GM18868 (cell line): Measurements from ENCODE around the gene ASPDH.

Source experiments
- ATAC-seq: cut with Tn5 transposase; IDR thresholded peaks from one replicate; pipeline ENCODE4 v1.9.1; 2021; ENCODE audit warnings: mild to moderate bottlenecking, moderate library complexity; ENCODE audit not compliant: unreplicated experiment

ASPDH gene

DNA sequence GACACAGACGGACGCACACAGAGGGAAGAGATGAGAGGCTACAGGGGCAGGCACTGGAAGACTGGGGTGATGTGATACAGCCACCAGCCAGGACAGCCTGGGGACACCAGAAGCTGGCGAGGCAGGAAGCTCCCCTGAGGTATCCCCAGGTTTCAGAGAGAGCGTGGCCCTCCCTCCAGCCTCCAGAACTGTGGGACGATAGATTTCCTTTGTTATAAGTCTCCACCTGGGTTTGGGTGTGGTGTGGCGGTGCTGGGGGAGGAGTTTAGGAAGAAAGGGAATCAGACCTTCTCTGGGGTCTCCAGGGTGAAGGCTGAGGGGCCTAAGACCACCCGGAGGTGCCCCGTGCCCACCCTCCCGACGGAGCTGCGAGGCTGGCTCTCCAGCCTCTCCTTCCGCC, 2.7 kb upstream of the ASPDH start:
- no peak for ATAC-seq

DNA sequence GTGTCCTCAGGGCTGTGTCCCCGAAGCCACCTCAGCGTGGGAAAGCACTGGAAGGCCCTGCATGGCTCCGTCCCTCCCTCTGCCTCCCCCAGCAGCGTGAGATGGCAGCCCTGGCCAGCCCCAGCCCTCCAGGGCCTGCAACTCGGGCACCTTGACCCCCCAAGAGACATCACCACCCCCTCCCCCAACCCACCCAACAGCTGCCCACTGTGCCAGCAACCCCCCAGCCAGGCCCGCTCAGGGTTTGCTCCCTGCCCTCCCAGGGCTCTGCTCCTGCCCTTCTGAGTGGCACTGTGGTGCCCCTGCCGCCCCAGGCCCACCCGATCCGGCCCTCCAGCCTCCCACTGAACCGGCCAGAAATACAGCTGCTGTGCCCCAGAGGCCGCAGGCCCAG, 1.5 kb upstream of the ASPDH start:
- no peak for ATAC-seq

DNA sequence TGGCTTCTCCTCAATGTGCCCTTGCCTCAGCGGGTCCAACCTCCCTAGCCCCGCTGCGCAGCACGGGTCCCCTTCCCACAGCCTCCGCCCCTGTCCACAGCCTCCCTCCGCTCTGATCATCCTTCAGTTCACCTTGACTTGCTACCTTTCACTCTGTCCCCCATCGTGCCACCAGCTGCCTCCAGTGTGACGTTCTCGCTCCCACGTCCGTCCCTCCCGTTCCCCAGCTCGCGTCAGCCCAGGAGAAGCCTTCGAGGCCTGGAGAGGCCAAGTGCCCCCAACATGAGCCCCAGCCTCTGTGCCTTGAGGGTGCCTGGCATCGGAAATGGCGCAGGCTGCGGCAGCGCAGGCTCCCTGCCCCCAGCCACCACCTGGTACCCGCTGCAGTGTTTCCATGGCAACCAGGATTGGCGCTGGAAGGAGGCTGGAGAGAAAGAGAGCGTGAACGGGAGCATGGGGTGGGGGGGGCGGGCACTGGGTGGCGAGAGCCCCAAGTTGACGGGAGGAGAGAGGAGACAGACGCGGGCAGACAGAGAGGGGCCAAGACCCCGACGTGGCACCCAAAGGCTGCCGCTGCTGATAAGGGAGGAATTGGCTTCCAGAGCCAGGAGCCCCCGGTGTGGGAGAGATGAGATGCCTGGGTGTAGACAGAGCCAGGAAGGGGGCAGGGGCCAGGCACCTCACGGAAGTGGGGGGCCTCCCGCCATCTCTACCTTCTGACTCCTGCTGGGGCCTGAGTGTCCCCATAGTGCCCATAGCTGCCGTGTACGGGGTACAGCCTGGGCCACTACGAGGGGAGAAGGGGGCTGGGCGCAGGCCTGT, 844 bp upstream of the ASPDH start:
- no peak for ATAC-seq

DNA sequence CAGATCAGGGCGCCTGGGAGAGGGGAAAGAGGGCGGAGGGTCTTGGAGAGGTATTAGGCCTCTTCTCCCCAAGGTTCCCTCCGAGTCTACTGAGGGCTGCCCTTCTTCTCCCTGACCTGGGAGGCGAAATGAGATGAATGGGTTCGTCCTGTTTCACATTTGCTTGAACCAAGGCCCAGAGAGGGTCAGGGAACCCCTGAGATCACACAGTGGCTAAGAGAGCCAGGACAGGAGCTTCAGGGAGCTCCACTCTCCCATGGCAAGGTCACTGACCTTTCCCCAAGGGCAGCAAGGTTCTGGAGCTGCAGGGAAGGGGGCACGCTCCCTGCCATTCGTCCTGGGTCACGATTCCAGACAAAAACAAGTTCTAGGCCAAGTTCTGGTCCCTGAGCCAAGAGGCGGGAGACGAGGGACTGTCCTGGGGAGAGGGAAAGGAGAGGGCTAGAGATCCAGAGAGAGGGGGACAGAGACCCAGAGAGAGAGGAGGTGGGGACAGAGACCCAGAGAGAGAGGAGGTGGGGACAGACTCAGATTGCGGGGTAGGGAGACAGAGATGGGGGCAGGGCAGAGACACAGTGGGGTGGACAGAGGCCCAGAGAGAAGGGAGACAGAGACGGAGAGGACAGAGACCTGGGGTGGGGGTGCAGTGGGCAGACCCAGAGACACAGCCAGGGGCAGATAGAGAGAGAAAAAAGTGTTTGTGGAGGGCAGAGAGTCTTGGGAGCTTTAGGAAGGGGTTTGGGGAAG, 541 bp downstream of the ASPDH start:
- no peak for ATAC-seq

DNA sequence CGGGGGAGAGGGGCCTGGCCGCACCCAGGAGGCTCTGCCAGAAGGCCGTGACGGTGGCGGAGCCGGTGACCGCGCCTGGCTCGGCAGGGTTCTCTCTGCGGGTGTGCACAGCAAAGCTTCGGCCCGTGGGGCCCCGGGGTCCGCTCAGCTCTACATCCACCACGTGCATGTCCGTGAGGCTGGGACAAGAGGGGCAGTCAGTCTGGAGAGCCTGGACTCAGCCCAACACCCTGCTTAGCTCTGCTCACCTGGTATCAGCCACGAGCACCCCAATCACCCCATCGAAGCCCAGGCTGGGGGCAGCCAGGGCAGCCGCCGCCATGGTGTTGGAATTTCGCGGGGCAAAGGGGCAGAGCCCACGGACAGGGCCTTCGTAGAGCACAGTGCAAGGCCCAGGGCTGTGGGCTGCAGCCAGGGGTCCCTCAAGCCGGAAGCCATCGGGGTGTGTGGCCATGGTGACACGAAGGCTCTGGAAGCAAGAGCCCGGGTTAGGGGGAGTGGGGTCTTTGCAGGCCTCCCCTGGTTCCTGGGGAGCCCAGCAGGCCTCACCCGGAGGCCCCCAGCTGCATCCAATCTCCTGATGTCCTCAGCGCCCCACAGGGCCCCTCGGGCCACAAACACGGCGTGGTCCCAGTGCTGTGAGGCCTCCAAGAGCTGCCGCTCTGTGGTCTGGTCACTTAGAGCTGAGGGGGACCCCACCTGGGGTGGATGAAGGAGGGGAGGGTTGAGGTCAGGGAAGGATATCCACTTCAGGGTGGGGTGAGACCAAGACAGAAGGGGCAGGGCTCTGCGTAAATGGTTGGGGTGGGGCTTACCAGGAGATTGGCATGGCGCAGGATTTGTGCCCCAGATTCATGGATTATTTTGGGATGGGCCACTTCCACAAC, 1.4 kb downstream of the ASPDH start:
- no peak for ATAC-seq

DNA sequence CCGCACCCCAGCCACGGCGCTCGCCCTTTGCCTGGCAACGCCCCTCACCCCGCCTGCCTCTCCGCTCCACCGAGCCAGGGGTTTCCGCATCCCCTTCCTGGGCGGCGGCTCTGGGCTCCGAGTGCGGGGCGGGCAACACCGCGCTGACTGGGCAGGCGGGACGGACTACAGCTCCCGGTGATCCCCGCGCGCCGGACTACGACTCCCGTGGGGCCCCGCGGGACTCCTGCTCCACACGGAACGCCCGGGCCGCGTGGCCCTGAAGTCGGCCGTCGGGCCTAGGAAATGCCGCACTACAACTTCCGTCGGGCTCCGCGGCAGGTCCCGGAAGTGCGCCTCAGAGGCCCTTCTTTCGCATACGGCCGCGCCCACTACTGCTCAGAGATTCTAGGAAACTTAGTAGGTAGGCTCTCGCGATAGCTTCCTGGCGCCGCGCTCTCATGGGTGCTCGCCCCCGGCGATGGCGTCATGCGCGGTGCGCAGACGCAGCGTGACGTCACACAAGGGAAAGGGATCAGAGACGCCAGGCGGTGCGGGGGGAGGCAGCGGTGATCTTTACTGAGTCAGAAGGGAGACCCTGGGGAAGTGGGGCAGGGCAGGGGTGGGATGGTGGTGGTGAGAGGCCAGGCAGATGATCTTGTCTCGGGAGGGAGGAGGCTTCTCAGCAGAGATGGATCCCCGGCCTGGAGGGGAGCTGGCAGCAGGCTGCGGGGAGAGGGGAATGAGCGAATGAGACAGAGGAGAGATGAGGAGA, 2.5 kb downstream of the ASPDH start, which contains the start of gene JOSD2:
JOSD2 (minus strand) TSS at position 123 of the 754 bp plus-strand sequence. CDS start 760 bp downstream, outside the sequence.
- peak; percentile 81 for ATAC-seq

DNA sequence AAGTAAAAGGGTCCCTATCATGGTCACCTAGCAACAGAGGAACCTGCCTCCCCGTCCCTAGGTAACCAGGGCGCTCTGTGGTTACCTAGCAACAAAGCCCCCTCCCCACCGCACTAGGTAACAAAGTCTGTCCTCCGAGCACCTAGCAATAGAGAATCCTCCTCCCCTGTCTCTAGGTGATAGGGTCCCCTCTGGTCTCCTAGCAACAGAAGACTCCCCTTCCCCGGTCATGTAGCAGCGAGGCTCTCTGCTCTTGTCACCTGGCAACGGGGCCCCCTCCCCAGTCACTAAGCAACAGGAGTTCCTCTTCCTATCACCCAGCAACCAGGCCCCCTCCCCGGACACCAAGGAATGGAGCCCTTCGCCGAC, 3.0 kb downstream of the ASPDH start:
- peak; percentile 29 for ATAC-seq

DNA sequence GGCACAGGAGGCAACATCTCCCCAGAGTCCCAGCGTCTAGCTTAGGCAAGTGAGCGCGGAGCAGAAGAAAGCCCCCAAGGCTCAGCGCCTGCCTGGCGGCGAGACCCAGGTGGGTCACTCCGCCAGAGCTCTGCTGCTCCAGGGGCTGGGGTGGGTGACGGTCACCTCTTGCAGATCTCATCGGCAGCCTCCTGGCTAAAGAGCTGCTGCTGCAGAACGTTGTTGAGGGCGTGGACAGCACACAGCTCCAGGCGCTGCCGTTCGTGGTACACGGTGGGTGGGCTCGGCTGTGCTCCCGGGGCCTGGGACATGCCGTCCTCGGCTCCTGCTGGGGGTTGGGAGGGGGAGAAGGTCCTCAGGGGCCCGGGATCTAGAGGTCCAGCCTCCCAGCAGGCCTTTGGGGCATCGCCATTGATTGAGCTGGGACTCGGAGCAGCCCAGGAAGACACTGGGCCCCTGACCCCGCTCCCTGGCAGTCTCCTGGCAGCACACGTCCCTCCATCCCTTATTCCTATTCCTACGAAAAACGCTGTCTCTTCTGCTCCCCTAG, 3.5 kb downstream of the ASPDH start:
- no peak for ATAC-seq

DNA sequence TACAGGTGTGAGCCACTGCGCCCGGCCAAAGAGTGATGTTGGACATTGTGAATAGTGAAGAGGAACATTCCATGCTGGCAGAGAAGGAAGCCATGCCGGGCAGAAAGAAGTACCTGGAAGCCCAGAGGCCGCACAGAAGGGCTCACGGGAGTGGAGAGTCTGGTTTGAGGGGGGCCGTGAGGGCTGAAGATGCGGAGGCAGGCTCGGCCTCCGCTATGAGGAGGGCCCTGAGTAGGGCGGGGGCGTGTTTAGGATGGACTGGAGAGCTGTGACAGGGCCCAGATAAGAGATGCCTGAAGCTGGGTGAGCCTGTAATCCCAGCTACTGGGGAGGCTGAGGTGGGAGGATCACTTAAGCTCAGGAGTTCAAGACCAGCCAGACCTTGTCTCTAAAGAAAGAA, 4.3 kb downstream of the ASPDH start:
- no peak for ATAC-seq

DNA sequence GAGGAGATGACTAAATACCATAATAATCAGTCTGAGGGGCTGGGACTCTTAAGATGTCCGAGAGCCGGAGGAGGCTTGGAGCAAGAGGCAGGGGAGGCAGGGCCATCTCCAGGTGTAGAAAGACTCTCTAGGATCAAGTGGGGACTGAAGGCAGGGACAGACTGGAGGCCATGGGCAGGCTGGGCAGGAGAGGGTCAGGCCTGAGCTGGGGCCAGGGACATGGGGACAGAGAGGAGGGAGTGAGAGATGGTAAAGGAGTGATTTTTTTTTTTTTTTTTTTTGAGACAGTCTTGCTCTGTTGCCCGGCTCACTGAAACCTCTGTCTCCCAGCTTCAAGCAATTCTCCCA, 4.9 kb downstream of the ASPDH start:
- no peak for ATAC-seq

DNA sequence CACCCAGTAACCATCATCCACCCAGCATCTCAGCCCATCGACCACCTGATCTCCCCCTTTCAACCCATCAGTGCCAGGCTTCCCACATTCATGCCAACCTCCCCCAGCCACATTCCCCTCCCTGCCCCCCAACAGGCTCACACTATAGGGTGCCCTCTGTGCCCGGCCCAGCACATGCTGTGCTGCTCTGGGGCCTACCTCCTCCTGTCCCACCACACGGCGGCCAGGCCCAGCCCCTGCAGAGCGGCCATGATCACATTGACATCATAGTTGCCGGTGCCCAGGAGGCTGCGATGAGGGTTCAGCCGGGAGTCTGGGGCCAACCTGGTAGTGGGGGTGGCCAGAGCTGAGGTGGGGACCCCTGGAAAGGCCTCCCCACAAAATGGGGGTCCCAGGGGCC, 6.3 kb downstream of the ASPDH start:
- no peak for ATAC-seq

DNA sequence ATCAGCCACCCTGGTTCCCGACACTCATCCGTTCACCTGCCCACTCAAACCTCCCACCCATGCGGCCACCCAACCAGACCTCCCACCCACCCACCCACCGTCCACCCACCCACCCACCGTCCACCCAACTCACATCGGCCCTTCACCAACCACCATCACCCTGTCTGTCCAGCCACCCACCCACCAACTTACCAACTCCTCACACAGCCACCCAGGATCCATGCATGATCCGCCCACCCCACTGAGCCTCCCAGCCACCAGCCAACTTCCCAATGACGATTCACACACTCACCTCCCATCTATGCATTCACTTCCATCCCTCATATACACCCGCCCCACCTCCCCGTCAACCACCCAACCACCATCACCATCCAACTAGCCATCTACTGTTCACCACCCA, 7.0 kb downstream of the ASPDH start:
- ATAC-seq = no peak

DNA sequence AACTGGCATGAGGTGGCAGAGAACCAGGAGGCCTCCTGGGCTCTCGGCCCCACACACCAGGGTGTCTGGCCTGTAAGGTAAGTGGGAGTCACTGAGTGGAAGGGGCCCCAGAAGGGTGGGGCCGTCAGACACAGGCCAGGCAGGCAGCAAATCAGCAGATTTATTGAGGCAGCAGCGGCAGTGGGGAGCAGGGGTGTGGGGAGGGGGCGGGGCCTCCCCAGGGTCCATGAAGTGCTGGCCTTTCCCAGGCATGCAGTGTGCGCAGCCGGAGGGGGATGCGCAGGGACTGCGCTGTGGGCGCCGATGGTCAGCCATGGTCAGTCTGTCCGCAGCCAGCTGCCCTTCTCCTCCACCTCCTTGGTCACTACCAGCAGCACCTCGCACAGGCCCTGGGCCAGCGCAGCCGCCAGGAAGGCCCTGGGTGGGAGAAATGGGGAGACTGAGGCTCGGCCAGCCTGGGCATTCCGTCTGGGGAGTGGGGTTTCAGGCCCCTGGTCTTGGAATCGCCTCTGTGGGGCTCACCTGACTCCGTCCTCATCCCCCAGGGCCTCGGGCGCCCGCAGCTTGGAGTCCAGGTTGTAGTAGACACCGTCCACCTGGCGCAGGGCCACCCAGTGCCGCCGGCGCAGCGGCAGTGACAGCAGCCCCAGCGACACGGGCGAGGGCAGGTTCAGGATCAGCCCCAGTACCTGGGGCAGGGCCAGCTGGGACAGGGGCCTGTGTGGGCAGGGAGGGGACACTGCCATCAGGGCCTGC, 7.7 kb downstream of the ASPDH start:
- no peak for ATAC-seq

DNA sequence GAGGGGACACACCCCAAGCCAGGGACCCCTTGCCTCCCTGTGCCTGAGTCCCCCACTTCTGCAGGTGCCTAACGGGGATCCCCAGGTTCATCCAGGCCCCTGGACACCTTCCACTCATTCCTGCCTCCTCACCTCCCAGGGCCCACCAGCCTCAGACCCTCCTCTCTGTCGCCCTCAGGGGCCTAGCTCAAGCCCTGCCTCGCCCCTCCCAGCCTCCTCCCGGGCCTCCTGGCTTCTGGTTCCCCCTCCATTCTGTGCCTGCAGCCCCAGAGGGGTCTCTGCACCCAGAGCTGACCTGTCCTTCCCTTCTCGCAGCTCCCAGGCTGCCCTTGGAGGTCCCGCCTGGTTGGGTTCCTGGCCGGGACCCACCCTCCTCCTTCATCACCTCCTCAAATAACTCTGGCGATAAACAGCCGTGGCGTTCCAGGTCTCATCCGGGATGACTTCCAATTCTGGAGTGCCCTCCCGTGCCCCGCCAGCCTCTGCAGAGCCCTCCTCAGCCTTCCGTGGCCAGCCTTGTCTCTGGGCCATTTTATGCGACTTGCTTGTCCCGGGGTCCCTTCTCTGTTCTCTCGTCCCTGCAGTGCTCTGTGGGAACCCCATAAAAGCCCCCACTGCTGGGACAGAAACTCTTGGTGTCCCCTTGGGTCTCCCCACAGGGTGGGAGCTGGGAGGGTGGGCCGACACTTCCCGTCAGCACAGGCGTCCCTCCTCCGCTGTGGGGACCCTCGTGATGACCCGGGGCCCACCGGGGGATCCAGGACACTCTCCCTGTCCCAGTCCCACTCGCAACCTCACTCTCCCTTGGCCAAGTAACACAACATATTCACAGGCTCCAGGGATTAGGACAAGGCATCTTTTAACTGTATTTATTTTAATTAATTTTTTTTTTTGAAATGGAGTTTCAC, 11.9 kb downstream of the ASPDH start:
- no peak for ATAC-seq

DNA sequence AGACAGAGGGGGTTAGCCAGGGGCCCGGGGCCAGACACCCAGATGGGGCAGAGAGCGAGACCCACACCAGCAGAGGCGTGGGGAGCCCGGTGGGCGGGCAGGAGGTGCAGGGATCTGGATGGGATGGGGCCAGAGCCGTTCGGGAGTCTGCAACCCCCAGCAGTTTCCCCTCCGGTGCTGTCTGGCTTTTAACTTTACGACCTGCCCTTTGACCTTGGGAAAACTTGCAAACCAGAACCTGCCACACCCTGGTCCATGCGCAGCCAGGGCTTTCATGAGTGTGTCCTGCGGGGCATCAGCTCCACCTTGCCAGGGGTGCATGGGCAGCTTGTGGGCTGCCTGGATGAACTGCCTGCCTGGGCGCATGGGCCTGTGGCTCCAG, 12.5 kb downstream of the ASPDH start:
- no peak for ATAC-seq

DNA sequence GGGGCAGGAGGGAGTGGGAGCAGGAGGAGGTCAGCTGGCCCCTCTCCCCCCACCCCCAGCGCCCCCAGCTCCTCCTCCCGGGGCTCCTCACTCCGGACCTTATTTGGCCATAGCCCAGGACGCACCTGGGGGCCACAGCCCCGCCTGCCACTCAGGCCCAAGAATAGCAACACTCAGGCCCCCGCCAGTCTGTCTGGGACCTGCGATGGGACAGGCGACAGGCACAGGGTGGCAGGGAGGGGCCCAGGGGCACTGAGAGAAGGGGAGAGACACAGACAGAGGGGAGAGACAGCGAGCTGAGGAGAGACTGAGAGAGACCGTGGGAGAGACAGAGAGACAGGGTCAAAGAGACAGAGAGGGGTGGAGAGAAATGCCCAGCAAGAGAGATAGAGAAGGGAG, 13.0 kb downstream of the ASPDH start:
- ATAC-seq = no peak

DNA sequence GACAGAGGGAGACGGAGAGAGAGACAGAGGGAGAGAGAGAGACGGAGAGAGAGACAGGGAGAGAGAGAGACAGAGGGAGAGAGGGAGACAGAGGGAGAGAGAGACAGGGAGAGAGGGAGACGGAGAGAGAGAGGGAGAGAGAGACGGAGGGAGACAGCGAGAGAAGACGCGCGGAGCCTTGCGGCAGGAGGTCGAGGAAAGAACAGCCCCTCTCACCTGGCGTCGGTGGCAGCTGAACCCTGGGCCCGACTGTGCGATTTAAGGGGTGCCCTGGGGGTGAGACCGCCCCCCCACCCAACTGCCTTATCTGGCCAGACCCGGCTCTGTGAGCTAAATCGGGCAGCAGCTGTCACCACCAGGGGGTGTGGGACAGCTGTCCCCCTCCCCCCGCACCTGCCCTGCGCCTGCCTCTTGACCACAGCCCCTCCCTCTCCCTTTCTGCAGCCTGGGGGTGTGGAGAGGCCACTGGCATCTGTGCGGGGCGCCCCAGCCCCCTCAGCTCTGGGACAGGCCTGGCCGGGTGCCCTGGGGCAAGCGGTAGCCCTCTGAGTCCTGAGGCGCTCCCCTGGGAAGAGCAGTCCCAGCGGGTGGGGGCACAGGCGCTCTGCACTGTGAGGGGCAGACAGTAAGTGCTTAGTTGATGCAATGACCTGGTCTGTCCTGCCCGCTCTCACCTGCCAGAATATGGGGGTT, 13.5 kb downstream of the ASPDH start:
- ATAC-seq = no peak
